HG03469 (cell line): Measurements from ENCODE around the gene MAP3K14.

ENCODE experiments used
- ATAC-seq: cut with Tn5 transposase; IDR thresholded peaks from one replicate; pipeline ENCODE4 v1.9.1; 2021; ENCODE audit warnings: mild to moderate bottlenecking, moderate library complexity, moderate number of reproducible peaks; ENCODE audit not compliant: unreplicated experiment

Gene MAP3K14

DNA sequence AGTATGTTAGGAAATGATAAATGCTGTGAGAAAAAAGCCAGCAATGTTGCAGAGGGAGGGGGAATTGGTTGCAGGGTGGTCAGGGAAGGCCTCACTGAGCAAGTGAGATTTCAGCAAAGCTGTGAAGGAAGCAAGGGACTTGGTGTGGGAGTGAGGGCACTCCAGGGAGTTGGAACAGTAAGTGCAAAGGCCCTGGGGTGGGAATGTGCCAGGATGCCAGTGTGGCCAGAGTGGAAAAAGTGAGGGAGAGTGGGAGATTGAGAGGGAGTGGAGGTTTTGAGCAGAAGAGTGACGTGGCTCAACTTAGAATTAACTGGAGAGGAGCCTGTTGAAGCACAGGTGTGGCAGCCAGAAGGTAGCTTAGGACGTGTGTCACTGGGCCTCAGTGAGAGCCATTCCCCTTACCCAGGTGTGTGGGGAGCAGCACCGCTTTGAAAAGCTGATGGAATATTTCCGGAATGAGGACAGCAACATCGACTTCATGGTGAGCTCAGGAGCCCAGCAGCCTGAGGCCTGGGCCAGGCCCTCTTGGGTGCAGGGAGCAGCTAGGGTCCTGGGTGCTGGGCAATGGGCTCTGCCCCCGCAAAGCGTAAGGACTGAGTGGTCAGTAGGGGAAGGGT lies 78.6 kb downstream of the MAP3K14 start:
- ATAC-seq: no peak

DNA sequence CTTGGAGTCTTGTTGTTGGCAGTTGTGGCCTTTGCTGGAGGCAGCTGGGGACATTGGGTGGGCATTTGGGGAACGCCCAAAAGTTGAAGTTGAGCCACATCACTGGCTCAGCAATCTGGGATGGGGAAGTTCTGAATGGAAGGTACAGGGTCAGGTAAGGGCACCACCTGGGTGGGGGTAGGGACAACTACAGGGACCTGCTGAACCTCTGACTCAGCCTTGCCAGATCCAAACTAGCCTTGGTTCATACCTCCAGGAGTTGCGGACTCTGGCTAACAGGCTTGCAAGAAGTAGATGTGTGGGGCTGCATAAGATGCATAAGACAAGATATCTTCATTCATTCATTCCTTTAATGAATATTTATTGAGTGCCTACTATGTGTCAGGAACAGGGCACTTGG lies 79.1 kb downstream of the MAP3K14 start:
- no peak for ATAC-seq

DNA sequence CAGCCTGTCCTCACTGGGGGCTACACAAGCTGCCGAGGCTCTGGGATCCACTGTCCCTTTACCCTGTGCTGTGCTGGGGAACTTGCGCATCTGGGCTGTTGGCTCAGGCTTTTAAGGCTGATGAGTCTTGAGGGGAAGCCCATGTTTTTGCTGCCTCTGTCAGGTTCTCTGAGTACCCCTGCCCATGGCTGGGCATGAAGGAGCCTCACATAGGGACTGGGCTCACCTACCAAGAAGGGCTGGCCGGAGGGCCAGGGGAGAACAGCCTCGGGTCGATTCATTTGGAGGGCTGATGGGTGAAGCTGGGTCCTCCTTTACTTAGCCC lies 80.6 kb downstream of the MAP3K14 start:
- ATAC-seq: no peak

DNA sequence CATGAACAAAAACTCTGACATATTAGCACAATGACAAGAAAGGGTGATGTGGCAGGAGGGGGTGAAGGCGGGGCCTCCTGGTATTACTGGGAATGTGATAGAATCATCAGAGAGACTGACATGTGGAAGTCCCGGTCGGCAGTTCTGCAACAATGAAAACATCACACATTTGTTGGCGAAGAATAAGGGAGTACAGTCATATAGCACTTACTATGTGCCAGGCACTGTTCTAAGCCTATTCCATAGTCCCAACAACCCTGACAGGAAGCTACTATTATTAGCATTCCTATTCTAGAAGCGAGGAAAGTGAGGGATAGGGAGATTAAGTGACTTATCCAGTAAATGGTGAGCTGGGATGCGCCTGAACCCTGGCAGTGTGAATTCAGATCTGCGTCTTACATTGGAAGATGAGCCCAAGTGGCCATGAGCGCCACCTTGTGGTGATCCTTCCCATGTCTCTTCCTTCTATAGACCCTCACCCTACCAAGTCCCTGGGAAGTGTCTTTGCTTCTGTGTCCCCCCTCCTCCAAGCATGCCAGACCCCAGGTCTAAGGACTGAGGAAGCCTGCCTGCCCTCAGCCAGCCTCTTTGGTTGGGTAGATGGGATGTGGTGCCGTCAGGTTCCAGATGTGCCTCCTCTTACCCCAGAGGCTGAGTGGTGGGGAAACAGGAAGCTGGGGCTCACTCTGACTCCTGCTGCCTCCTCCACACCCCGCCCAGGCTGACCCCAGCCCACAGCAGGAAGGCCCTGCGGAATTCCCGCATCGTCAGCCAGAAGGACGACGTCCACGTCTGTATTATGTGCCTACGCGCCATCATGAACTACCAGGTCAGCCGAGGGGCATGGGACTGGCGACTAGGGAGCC lies 81.2 kb downstream of the MAP3K14 start:
- no peak for ATAC-seq

DNA sequence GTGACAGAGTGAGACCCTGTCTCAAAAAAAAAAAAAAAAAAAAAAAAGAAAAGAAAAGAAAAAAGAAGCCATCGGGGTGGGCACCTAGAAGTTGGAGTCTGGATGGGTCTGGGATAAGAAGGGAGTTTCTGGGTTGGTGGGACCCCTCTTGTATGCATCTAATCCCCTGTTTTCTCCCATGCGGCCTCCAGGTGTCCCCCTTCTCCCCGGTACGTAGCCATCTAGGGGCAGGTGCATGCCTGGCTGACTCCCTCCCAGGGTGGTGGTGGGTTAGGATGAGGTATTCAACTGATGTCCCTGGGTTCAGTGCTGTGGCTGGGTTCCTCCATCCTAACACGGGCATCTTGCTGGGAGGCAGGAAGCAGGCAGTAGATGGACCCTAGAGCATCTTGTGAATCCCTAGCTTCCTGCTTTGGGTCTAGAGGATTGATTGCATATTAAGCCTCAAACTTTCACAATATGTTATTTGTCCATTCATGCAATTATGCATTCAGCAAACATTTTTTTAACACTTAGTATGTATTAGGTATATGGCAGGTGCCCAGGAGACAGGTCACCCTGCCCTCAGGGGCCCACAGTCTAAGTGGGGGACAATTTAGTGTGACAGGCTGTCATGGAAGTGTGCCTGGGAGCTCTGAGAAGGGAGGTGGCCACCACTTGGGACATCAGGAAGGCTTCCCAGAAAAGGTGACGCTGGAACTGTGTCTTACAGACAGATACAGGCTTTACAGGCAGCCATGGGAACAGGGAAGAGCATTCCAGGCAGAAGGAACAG lies 82.0 kb downstream of the MAP3K14 start:
- ATAC-seq: no peak

DNA sequence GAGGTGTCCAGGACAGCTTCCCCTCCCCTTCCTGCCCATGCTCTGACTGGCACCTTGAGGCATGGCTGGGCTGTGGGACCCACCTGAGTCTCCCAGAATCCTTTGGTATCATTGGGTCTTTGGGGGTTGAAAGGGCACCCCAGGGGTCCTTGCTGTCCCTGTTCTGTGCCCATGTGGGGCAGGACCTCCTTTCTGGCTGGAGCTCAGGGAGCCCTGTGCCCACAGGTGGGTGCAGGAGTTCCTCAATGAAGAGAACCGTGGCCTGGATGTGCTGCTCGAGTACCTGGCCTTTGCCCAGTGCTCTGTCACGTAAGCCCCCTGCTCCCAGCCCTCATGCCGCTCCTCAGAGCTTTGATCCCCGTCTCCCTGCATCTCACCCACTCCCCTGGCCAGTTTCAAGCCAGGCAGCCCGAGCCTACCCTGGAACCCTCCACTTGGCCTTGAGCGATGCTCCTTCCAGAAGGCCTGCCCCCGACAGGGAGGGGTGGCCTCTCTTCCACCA lies 83.3 kb downstream of the MAP3K14 start:
- no peak for ATAC-seq

DNA sequence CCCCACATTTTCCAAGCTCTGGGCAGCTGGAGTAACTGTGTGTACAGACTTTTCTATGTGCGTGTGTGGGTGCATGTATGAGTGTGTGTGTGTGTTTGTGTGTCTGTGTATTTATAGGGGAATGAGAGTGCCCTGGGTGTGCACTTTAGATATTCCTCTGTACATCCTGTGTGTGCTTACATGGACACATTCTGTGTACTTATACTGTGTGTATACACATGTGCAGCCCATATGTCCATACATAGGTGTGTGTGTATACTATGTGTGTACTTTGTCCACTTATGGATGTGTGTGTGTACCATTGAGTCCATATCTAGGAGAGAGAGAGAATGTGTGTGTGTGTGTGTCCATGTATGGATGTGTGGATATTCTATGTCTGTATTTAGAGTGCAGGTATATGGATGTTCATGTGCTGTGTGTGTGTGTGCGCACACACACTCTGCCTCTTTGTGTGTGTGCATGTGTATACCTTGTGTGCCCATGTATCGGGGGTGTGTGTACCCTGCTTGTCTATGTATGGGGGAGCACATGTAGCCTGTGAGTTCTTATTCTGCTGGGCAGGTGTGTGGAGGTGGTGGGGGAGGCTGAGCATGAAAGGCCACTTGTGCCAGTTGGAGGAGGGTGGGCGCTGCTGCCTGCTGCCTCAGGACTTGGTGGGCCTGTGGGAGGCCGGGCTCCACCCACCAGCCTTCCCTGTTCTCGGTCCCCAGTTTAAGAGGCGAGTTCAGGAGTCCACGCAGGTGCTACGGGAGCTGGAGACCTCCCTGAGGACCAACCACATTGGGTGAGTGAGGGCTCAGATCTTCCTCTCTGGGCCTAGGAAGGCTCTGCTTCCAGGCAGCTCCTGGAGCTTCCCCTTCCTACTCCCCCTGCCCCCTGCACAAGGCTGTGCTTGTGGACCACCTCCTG lies 84.1 kb downstream of the MAP3K14 start:
- no peak for ATAC-seq

DNA sequence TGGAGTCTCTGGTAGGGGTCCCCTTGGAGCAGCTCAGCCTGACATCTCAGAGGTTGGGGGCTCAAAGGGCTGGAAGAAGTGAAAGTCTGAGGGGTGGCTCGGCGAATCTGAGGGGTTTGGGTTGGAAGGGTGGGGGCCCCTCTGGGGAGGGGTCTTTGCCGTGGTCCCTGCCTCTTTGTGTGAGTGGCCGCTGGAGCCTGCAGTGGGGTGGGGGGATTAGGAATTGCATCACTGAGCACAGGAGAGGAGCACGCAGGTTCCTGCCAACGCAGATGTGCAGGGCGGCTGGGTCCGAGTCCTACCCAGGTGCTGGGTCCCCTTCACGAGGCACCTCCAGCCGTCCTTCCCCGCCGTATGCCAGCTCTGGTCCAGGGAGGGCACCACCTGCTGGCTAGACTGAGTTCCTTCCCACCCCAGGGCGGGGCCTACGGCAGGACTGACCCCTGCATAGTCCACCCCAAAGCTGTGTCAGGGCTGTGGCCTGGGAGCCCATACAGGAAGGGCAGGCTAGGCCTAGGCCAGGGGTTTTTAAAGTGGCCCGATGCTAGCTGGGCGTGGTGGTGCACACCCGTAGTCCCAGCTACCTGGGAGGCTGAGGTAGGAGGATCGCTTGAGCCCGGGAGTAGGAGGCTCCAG lies 85.2 kb downstream of the MAP3K14 start:
- no peak for ATAC-seq

DNA sequence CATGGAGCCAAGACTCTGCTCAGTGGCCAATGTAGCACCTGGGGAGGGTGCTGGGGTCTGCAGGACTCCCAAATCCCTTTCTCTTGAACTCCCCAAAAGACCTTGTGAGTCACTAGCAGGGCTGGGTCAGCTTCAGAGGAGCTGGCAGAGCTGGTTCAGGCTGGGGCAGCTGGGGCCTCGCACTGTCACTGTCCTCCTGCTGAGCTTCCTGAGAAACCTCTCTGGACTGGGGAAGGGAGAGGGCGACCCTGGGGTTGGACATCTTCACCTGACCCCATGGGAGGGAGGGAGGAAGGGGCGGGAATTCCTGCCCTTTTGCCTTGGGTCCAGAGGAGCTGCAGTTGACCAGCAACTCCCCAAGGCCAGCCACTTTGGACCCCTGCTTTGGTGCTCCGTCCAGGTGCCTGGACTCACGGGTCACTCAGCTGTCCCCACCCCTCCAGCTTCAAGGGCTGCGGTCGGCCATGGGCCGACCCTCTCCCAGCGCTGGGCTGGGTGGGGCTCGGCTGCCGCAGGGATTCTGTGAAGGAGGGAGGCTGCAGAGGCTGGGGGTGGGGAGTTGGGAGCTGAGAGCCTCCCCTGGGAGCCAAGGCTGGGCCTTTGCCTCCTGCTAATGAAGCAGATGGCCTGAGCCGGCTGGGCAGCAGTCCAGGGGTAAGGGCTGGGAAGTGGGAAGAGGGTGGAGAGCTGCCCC lies 85.9 kb downstream of the MAP3K14 start:
- no peak for ATAC-seq

DNA sequence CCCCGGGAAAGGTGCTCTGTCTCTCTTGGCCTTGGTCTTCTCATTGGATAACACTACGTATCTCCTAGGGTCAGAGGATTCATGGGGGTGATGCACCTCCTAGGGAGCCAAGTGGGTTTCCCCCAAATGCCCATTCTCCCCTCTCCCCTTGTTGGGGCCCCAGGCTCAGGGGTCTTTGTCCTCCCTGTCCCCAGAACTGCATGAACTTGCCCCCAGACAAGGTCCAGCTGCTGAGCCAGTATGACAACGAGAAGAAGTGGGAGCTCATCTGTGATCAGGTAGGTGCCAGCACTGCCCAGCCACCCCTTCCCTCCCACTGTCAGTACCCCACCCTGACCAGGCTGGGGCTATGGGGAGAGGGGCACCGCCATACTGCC lies 86.4 kb downstream of the MAP3K14 start:
- ATAC-seq: no peak

DNA sequence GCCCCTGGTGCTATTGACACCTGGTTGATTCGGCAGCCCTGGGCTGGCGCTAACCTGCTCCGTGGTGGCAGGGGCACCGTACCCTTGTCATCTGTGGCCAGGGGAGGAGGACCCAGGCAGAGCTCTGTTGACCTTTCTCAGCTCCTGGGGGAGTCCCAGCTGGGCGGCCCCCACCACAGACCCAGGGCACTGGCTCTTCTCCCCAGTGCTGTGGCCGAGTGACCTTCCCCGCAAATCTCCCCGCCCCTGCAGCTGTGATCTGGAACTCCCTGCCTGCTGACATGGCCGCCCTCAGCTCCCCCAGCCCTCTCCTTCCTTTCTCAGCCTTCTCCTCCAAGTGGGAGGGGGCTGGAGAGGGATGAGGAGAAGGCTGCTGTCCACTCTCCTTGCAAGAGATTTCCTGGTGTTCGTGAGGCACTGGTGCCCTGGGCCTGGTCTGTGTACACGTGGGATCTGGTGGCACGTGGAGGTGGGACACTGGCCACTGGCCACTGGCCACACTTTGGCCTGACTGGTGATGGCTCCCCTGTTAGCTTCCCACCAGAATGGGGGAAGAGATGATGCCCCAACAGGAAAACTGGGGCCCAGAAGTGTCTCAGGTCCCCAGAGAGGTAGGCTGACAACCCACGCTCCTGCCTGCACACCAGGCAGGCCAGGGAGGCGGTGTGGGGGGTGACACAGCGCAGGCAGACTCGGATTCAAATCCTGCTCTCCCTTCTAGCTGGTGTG lies 87.0 kb downstream of the MAP3K14 start:
- no peak for ATAC-seq

DNA sequence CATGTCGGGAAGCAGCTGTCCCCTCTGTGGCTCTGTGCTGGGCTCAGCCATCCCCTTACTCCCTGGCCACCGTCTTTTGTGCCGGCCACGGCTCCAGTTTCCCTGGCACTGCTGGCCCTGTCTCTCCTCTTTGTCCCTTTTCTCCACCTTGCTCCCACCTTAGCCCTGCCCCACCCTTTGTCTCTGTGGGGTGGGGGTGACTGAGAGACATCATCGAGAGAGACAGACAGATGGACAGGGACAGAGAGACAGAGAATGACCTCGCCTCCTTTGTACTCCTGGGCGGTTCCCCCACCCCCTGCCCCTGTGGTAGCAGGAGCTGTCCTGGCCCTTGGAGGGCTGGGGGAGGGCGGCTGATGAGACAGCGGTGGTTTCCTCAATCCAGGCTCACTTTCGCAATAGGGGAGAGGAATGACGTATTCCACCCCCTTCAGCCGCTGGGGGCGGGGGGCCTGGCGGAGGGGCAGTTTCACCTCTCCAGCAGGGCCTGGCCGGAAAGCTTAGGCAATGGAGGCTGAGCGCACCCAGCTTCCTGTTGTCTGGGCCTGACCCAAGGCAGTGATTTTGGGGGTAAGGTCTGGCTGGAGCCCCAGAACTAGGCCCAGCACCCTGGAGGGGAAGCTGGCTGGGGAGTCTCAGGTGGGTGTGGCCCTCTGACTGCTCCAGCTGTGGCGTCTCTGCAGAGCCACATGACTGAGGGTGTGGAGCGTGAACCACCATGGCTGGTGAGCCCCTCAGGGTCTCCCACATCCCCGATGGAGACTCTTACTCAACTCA lies 87.9 kb downstream of the MAP3K14 start:
- ATAC-seq: no peak

DNA sequence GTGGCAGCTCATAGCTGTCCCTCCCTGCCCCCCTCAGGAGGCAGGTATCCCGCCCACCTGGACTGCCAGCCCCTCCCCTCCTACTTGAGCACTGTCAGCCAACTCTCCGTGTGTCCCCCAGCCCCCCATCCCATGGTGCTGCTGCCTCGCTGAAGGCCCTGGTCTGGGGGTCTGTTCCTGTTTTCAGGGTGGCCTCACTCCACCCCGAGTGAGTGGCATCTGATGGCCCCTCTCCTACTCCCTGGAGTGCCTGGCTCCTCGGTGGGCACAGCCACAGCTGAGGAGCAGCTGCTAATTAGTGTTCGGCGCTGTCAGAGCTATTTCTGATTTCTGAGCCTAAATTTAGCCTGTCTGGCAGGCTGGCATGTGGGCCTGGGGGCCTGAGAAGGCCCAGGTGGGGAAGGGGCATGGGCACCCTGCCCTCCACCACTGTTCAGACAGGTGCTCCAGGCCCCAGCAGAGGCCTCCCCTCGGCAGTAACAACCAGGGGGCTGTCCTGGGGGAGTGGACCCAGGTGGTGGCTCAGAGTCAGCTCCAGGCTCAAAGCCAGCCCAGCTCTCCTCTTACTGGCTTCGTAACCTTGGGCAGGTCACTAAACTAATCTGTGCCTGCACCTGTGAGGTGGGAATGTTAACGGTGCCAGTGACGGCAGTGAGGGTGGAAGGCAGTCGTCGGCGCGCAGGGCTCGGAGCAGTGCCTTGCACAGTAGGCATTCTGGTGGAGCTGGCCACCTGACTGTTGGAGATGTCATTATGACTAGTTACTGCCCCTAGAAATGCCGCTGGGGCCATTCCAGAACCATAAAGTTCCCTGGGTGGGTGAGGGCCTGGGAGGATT lies 88.7 kb downstream of the MAP3K14 start:
- ATAC-seq: no peak

DNA sequence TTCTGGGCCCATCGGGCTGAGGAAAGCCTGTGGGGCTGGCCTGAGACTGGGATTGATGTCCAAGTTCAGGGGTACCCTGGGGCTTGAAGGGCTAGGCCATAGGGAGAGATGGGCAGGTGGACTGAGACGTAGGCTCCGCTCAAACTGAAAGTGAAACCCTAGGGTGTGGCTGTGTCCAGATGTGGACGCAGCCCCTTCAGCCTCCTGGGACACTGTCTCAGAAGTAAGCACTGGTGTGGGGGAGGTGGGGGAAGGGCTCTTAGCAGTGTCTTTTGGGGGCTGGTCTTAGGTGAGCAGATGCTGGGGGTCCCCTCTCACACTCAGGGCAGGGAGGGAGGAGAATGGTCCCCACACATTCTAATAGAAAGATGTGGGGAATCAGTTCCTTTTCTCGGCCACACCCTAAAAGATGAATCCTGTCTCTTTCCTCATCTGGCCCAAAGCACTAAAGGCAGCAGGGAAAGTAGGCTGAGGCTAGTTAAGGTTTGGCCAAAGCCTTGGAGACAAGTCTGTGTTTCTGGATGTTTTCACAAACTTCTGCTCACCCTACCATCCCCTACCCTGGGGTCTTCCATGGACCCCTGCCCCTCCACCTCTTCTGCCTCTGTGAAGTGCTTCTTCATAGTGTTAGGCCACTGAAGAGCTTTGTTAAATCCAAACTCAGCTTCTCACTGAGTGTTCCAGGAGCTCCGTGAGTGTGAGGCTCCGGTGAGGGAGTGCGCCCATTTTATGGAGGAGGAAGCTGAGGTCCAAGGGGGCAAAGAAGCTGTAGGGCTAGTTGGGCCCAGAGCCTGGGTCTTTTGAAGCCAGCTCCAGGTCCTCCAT lies 89.5 kb downstream of the MAP3K14 start:
- ATAC-seq: no peak

DNA sequence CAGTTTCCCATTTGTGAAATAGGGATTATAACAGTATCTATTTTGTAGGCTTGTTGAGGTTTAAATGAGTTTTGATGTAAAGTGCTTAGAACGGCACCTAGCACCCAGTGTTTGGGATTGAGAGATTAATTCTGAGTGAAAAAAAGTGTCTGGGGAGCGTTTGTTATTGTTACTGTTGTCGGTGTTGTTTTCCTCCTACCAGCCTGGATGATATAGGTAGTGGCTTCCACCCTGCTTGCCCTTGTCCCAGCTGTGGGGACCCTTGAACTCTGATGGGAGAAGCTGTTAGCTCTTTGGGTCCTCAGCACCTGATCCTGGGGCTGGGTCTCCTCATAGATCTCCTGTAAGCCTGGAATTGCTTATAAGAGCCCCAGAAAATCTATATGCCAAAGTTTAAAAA lies 90.2 kb downstream of the MAP3K14 start:
- ATAC-seq: no peak

DNA sequence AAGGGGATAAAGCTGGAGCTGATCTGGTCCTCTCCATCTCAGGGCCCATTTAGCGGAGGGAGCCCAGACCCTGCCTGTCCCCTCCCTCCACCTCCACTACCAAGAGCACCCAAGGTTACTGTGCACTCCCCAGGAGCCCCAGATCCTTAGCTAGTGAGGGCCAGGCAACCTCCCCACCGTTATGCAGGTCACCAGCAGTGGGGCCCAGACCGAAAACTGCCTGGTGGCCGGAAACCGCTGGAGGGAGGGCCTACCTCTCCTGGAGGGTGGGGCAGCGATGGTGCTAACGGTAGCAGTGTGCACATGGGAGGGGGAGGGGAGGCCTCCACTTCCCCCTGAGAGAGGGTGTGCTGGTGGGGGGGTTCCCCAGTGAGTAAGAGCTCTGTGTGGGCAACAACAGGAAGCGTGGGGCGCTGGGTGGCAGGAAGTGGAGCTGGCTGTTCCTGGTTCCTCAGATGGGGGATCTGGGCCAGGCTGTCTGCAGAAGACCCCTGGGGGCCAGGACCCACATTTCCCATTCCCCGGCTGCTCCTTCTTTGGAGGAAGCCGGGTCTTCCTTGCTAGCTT lies 90.8 kb downstream of the MAP3K14 start:
- ATAC-seq: peak; percentile 29
